Sigmoid colon (tissue), 7 donors: ENCODE measurements around the gene HSD17B2. TPM values are rescaled to one million over a fixed set of nuclear protein-coding genes. Genes with fewer than 3 reads are reported as not detected.

Source experiments
- DNase-seq: peaks from one replicate; pipeline ENCODE4 v3.0.0-alpha.2; 2019
- H3K27ac ChIP-seq, 4 donors: fragments of 200-600 bp; sonication (generic); one replicate each; pipeline ENCODE4 v1.5.1; 2016 to 2019; ENCODE audit warnings: mild to moderate bottlenecking in 1 of 4
- H3K27me3 ChIP-seq, 3 donors: fragments of 200-600 bp; sonication (generic); one replicate each; pipeline ENCODE4 v1.5.1; 2019; ENCODE audit warnings: mild to moderate bottlenecking in 1 of 3
- H3K36me3 ChIP-seq, 4 donors: fragments of 200-600 bp; sonication (generic); one replicate each; pipeline ENCODE4 v1.5.1; 2016 to 2019
- H3K4me1 ChIP-seq, 4 donors: fragments of 200-600 bp; sonication (generic); one replicate each; pipeline ENCODE4 v1.5.1; 2017 to 2019
- H3K4me3 ChIP-seq, 4 donors: fragments of 200-600 bp; sonication (generic); one replicate each; pipeline ENCODE4 v1.5.1; 2017 to 2019; ENCODE audit warnings: mild to moderate bottlenecking in 2 of 4, moderate library complexity in 1 of 4
- H3K9me3 ChIP-seq, 4 donors: fragments of 200-600 bp in 3 of 4; sonication (generic) in 3 of 4; one replicate each; pipeline versions ENCODE4 v1.5.1 to v1.6.1; 2013 to 2019
- EP300 ChIP-seq, 4 donors: sonication (generic); formaldehyde crosslinking; IDR thresholded peaks; one replicate each; pipeline ENCODE4 v1.6.1; 2017; ENCODE audit warnings: antibody characterized with exemption in 4 of 4
- POLR2A ChIP-seq, 2 donors: fragments of 450-650 bp; IDR thresholded peaks; one replicate each; pipeline ENCODE4 v1.6.1; 2016; ENCODE audit warnings: antibody characterized with exemption in 2 of 2, mild to moderate bottlenecking in 2 of 2, moderate library complexity in 2 of 2
- POLR2AphosphoS5 ChIP-seq, 4 donors: sonication (generic); formaldehyde crosslinking; IDR thresholded peaks; one replicate each; pipeline ENCODE4 v1.6.1; 2017; ENCODE audit warnings: antibody characterized with exemption in 4 of 4
- WGBS, 2 donors: extraction: QIAGEN DNeasy Blood & Tissue Kit; methylation state at CpG; one replicate each; pipeline ENCODE4 v1.1.7; 2013; 5-methylcytosine and 5-hydroxymethylcytosine counted together
- intact Hi-C: fragments of 100-400 bp; cut with DNase I; formaldehyde crosslinking; loops from one replicate; pipeline ENCODE4 v1.15.1; 2023
- polyA plus RNA-seq, 3 donors: library from polyadenylated mRNA; stranded (reverse); fragments of 200-250 nt; gene quantifications; one replicate each; pipeline ENCODE4 v1.2.3, GENCODE V29; 2013
- total RNA-seq, 4 donors: library from RNA; depleted of rRNA; stranded (reverse); fragments of >200 nt; gene quantifications; one replicate each; pipeline ENCODE4 v1.1.0, GENCODE V29; 2016
- TF ChIP-seq, protein P1 (sequence below), 4 experiments: fragments of 450-650 bp in 3 of 4; fragments of 200-600 bp in 1 of 4; IDR thresholded peaks; one replicate each; pipeline ENCODE4 v1.5.1; 2016 to 2019; ENCODE audit warnings: antibody characterized with exemption in 4 of 4, mild to moderate bottlenecking in 3 of 4, moderate library complexity in 2 of 4
- donor health status: healthy with polysubstance abuse.
- donor health status: Bipolar disorder and iron deficiency.
- donor health status: healthy.

HSD17B2 gene
- total and polyA plus RNA-seq, 7 donors: 27.3 to 46.0 (median 32.4) TPM; not detected in 4

DNA sequence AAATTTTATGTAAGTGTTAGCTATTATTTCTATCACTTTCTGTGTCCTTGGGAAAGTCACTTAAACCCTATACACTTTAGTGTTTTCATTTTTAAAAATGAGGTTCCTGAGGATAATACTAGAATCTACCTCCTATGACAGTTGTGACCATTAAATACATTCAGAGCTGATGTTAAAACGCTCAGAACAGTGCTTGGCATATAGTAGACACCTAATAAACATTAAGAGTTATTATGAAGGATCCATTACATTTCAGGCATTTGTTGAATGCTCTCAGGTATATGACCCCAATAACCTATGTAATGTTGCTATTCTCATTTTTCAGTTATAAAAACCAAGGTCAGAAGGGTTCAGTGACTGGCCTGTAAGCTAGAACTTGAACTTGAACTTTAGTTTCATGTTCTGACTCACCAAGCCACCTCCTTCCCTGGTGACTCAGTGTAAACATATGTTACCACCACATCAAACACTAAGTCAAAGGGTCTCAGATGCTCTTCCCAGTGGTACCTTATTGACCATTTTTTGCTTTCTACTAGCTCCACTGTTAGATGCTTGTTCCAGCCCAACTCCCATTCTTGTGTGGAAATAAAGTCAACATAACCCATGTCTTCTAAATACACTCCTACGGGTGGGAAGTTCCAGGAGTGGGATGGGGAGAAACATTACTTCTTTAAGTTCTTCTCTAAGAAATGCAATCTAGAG lies 47.6 kb downstream of the HSD17B2 start:
- no peak for DNase-seq
- intact Hi-C loops: no loop called here
- Histone ChIP-seq H3K27me3 (no peaks in the 10 kb centered on the region), H3K4me1 (peaks cover 0 to 1% (median 0%) of the 10 kb centered on the region in 4 donors), H3K27ac (no peak overlapping the region), H3K9me3 (peaks cover 0 to 2% (median 0%) of the 10 kb centered on the region in 4 donors), H3K4me3 (no peak overlapping the region), H3K36me3 (no peaks in the 10 kb centered on the region)
- TF ChIP-seq POLR2A (IDR thresholded peaks at IDR 0.05) (no peak), POLR2AphosphoS5 (IDR thresholded peaks at IDR 0.05) (no peak), EP300 (IDR thresholded peaks at IDR 0.05) (no peak)
- TF ChIP-seq, protein P1, sequence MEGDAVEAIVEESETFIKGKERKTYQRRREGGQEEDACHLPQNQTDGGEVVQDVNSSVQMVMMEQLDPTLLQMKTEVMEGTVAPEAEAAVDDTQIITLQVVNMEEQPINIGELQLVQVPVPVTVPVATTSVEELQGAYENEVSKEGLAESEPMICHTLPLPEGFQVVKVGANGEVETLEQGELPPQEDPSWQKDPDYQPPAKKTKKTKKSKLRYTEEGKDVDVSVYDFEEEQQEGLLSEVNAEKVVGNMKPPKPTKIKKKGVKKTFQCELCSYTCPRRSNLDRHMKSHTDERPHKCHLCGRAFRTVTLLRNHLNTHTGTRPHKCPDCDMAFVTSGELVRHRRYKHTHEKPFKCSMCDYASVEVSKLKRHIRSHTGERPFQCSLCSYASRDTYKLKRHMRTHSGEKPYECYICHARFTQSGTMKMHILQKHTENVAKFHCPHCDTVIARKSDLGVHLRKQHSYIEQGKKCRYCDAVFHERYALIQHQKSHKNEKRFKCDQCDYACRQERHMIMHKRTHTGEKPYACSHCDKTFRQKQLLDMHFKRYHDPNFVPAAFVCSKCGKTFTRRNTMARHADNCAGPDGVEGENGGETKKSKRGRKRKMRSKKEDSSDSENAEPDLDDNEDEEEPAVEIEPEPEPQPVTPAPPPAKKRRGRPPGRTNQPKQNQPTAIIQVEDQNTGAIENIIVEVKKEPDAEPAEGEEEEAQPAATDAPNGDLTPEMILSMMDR (IDR thresholded peaks at IDR 0.05): no peak
- WGBS, 2 donors: 57 to 84% methylated on average over 2 of the region's 2 CpGs

DNA sequence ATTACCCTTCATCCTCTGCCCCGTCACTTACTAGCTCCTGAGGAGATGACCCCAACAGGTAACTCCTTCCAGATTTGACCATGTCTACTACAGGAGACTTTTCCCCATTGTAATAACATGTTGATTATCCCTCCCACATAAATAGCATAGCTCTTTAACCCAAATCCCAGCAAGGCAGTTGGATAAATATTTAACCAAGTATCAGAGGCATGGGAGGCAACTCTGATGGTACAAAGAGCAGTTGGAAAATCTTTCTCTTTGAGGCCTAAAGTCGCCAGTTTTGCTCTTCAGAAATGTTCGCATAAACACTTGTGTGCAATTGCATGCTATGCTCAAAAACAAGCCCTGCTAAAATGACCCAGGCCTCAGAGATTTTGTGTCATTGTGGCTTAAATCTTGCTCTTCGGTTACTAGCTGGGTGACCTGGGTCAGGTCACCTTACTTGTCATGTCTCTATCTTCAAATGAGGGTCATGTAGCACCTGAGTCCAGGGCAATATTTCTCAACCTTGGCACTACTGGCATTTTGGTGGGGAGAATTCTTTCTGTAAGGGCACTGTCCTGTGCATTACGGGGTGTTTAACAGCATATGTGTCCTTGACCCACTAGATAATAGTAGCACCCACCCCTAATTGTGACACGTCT lies 48.8 kb downstream of the HSD17B2 start:
- H3K4me1 ChIP-seq: peaks cover 0 to 10% (median 8%) of the 10 kb centered on the region in 4 donors
- H3K27me3 ChIP-seq: no peaks in the 10 kb centered on the region
- WGBS, 2 donors: 16 to 71% methylated on average over 6 of the region's 6 CpGs
- H3K36me3 ChIP-seq: no peaks in the 10 kb centered on the region
- H3K27ac ChIP-seq: no peak overlapping the region
- intact Hi-C loops: no loop called here
- TF ChIP-seq, protein P1 (IDR thresholded peaks at IDR 0.05): no peak
- TF ChIP-seq POLR2AphosphoS5 (IDR thresholded peaks at IDR 0.05): no peak
- TF ChIP-seq POLR2A (IDR thresholded peaks at IDR 0.05): no peak
- TF ChIP-seq EP300 (IDR thresholded peaks at IDR 0.05): no peak
- peaks cover 0 to 2% (median 0%) of the 10 kb centered on the region in 4 donors for H3K9me3 ChIP-seq
- no peak for DNase-seq
- no peak overlapping the region for H3K4me3 ChIP-seq

DNA sequence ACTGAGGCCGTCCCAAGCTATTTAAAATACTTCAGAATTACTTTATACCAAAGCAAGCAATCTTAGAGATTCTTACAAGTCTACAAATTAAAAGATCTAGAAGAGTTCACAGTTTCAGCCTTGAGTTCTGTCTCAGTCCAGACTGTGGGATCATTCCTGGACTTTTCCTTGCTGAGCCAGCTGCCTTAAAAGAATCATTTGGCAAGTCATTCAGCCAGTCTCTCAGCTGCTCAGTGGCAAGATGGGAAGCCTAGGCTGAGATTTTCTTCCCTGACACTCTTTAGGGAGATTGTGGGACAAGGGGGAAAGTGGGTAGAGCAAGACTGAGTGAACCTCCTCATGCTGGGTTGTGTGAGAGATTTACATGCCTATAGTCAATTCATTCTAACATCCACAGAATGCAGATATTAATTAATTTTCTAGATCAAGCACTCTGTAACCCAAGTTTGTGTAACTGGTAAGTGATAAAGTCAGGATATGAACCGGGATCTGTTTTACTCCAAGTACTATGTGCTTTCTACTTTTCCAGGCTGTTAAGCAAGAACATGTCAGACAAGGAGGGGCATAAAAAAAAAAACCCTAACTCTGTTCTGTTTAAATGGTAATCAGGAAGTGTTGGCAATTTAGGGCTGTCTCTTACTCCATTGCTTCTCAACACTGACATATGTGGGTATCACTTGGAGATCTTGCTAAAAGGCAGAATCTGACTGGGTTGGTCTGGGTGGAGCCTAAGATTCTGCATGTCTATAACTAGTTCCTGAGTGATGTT lies 50.1 kb downstream of the HSD17B2 start:
- intact Hi-C loops: no loop called here
- peaks cover 0 to 14% (median 8%) of the 10 kb centered on the region in 4 donors for H3K4me1 ChIP-seq
- no peaks in the 10 kb centered on the region for H3K27me3 ChIP-seq
- H3K9me3 ChIP-seq: no peaks in the 10 kb centered on the region
- 49 to 73% methylated on average over 2 of the region's 2 CpGs for WGBS, 2 donors
- no peak overlapping the region for H3K27ac ChIP-seq
- DNase-seq: no peak
- no peak overlapping the region for H3K4me3 ChIP-seq
- H3K36me3 ChIP-seq: no peaks in the 10 kb centered on the region
- TF ChIP-seq, protein P1 (IDR thresholded peaks at IDR 0.05): no peak
- TF ChIP-seq POLR2AphosphoS5 (IDR thresholded peaks at IDR 0.05): no peak
- no peak for TF ChIP-seq EP300 (IDR thresholded peaks at IDR 0.05)
- no peak for TF ChIP-seq POLR2A (IDR thresholded peaks at IDR 0.05)

DNA sequence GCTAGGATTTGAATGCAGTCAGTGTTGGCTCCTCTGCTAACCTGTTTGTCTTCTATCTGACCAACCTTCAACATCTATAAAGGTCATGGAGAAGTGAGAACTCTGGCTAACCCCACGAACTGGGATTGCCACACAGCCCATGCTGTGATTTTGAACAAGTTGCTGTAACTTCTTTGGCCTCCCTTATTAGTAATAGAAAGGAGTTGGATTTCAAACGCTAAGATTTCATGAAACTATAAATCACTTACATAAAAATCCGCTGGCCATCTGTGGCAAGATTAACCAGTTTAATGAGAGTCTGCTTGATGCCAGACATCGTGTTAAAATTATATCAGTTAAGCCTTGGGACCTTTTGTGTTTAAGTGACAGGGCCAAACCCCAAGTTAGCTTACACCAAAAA lies 53.4 kb downstream of the HSD17B2 start:
- intact Hi-C loops: no loop called here
- no peak for DNase-seq
- Histone ChIP-seq H3K4me1 (peaks cover 0 to 26% (median 24%) of the 10 kb centered on the region in 4 donors), H3K27me3 (no peaks in the 10 kb centered on the region), H3K4me3 (no peak overlapping the region), H3K9me3 (no peaks in the 10 kb centered on the region), H3K27ac (peak overlapping the region in 3 of 4 donors; percentile 3 to 48 (median 17)), H3K36me3 (no peaks in the 10 kb centered on the region)
- 78 to 86% methylated on average over 4 of the region's 4 CpGs for WGBS, 2 donors
- TF ChIP-seq, protein P1 (IDR thresholded peaks at IDR 0.05): no peak
- no peak for TF ChIP-seq EP300 (IDR thresholded peaks at IDR 0.05)
- peak in 3 of 4 donors; percentile 13 to 37 (median 29) for TF ChIP-seq POLR2AphosphoS5 (IDR thresholded peaks at IDR 0.05)
- no peak for TF ChIP-seq POLR2A (IDR thresholded peaks at IDR 0.05)
